H1 (cell line): Measurements from ENCODE around the gene SIGLEC11. TPM values are rescaled to one million over a fixed set of nuclear protein-coding genes. Genes with fewer than 3 reads are reported as not detected.

Experiments used
- CEBPB ChIP-seq: IDR thresholded peaks from 2 replicates; pipeline ENCODE4 v1.6.1; 2012; ENCODE audit warnings: low read depth, low read length
- CHD1 ChIP-seq: IDR thresholded peaks from 2 replicates; pipeline ENCODE4 v1.6.1; 2012; ENCODE audit warnings: low read depth, low read length, improper control_type of control experiment
- E2F6 ChIP-seq: IDR thresholded peaks from 2 replicates; pipeline ENCODE4 v1.6.1; 2012; ENCODE audit warnings: inconsistent platforms
- GABPA ChIP-seq: IDR thresholded peaks from 2 replicates; pipeline ENCODE4 v1.6.1; 2011; ENCODE audit warnings: mild to moderate bottlenecking, low read length, moderate library complexity, borderline replicate concordance; ENCODE audit not compliant: insufficient read depth
- RAD21 ChIP-seq, 2 experiments: IDR thresholded peaks in 1 of 2; conservative IDR thresholded peaks in 1 of 2; 2 replicates each; pipeline ENCODE4 v1.6.1; 2011; ENCODE audit warnings: low read depth in 2 of 2, low read length in 2 of 2, improper control_type of control experiment in 1 of 2, inconsistent platforms in 1 of 2, mild to moderate bottlenecking in 1 of 2, moderate library complexity in 1 of 2
- RBBP5 ChIP-seq: IDR thresholded peaks from 2 replicates; pipeline ENCODE4 v1.7.1; 2012; ENCODE audit warnings: low read depth, mild to moderate bottlenecking, inconsistent platforms, low read length, moderate library complexity, borderline replicate concordance
- SUZ12 ChIP-seq: fragments of 200-600 bp; sonication (generic); IDR thresholded peaks from 2 replicates; pipeline ENCODE4 v1.6.1; 2012; ENCODE audit warnings: mild to moderate bottlenecking, inconsistent platforms, low read length, moderate library complexity, mixed read lengths
- TAF7 ChIP-seq: optimal IDR thresholded peaks from 2 replicates; pipeline ENCODE3; 2011; ENCODE audit warnings: low read depth, mild to moderate bottlenecking, inconsistent platforms, low read length, moderate library complexity, borderline replicate concordance
- polyA plus RNA-seq, 7 experiments: library from polyadenylated mRNA; depleted of rRNA in 3 of 7; stranded (reverse) in 5 of 7; unstranded in 2 of 7; fragments of >200 nt in 5 of 7; fragments of 200-250 nt in 2 of 7; gene quantifications; 1 replicate in 5 of 7; 2 replicates in 1 of 7; 4 replicates in 1 of 7; pipeline versions ENCODE4 v1.2.1 to v1.2.3, GENCODE V29; 2011 to 2013; ENCODE audit warnings: missing spikeins in 2 of 7, mixed read lengths in 2 of 7
- total RNA-seq: library from RNA; stranded (reverse); fragmentation: NEBNext Ultra II Directional; extraction: Animal tissue kit (Norgen Biotek cat#: 25700); gene quantifications from 2 replicates; pipeline ENCODE4 v1.2.1, GENCODE V29; 2021
- TF ChIP-seq, protein P1 (sequence below): IDR thresholded peaks from 2 replicates; pipeline ENCODE4 v1.6.1; 2012; ENCODE audit warnings: inconsistent platforms
- TF ChIP-seq, protein P2 (sequence below), 3 experiments: IDR thresholded peaks; 1 replicate in 2 of 3; 2 replicates in 1 of 3; pipeline versions ENCODE4 v1.5.1 to v1.6.1; 2011; ENCODE audit warnings: low read length in 3 of 3, mild to moderate bottlenecking in 3 of 3, inconsistent platforms in 2 of 3, low read depth in 1 of 3, moderate library complexity in 1 of 3; ENCODE audit not compliant: insufficient read depth in 1 of 3; ENCODE audit errors: control extremely low read depth in 1 of 3

Gene SIGLEC11
- total and polyA plus RNA-seq, 2 of the 8 experiments (the other 6 are each of a cell fraction or from before 2014, with no cell fraction given), result 0.18 TPM; not detected in 1

GRCh38 chr19:49937750-49938381 is 23.1 kb downstream of the SIGLEC11 start (continued):
- TF ChIP-seq CEBPB, result peak; percentile 47; the same call in 1 of the 2 replicates
- TF ChIP-seq SUZ12, result no peak
- no peak for TF ChIP-seq TAF7
- TF ChIP-seq, protein P1, sequence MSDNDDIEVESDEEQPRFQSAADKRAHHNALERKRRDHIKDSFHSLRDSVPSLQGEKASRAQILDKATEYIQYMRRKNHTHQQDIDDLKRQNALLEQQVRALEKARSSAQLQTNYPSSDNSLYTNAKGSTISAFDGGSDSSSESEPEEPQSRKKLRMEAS, result no peak; the same call in 1 of the 2 replicates
- TF ChIP-seq CHD1, result no peak
- TF ChIP-seq E2F6, result 0 out of 2 replicates have a peak, but pooled peaks have one; percentile 54
- 0 out of 2 replicates have a peak, but pooled peaks have one; percentile 20 for TF ChIP-seq GABPA
- TF ChIP-seq, protein P2, sequence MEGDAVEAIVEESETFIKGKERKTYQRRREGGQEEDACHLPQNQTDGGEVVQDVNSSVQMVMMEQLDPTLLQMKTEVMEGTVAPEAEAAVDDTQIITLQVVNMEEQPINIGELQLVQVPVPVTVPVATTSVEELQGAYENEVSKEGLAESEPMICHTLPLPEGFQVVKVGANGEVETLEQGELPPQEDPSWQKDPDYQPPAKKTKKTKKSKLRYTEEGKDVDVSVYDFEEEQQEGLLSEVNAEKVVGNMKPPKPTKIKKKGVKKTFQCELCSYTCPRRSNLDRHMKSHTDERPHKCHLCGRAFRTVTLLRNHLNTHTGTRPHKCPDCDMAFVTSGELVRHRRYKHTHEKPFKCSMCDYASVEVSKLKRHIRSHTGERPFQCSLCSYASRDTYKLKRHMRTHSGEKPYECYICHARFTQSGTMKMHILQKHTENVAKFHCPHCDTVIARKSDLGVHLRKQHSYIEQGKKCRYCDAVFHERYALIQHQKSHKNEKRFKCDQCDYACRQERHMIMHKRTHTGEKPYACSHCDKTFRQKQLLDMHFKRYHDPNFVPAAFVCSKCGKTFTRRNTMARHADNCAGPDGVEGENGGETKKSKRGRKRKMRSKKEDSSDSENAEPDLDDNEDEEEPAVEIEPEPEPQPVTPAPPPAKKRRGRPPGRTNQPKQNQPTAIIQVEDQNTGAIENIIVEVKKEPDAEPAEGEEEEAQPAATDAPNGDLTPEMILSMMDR (IDR thresholded peaks at IDR 0.05; ENCODE audit: control extremely low read depth in 1 of 3, insufficient read depth in 1 of 3, low read depth in 1 of 3, low read length in 3 of 3), result peak; percentile 88 to 97 (median 93)
- TF ChIP-seq RBBP5, result no peak
- peak; percentile 99 for TF ChIP-seq RAD21 (IDR thresholded peaks at IDR 0.05 in 1 of 2, conservative IDR thresholded peaks at IDR 0.05 in 1 of 2; ENCODE audit: low read depth in 2 of 2, low read length in 2 of 2)
